ENCODE measurements around the gene MBD3L3. TPM values are rescaled to one million over a fixed set of nuclear protein-coding genes. Genes with fewer than 3 reads are reported as not detected.

MBD3L3 gene
- total and polyA plus RNA-seq, 2 experiments from 2014 or later, result not detected

GRCh38 chr19:7063764-7064418 is 5.4 kb upstream of the MBD3L3 start (continued):
- TF ChIP-seq, protein P1, sequence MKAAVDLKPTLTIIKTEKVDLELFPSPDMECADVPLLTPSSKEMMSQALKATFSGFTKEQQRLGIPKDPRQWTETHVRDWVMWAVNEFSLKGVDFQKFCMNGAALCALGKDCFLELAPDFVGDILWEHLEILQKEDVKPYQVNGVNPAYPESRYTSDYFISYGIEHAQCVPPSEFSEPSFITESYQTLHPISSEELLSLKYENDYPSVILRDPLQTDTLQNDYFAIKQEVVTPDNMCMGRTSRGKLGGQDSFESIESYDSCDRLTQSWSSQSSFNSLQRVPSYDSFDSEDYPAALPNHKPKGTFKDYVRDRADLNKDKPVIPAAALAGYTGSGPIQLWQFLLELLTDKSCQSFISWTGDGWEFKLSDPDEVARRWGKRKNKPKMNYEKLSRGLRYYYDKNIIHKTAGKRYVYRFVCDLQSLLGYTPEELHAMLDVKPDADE (IDR thresholded peaks at IDR 0.05), result no peak
- TF ChIP-seq NANOG (IDR thresholded peaks at IDR 0.05; ENCODE audit: borderline replicate concordance) (no peak), ZNF331 (CRISPR knock-in tag; IDR thresholded peaks at IDR 0.05; ENCODE audit: low read depth) (no peak)
- TF ChIP-seq, protein P2, sequence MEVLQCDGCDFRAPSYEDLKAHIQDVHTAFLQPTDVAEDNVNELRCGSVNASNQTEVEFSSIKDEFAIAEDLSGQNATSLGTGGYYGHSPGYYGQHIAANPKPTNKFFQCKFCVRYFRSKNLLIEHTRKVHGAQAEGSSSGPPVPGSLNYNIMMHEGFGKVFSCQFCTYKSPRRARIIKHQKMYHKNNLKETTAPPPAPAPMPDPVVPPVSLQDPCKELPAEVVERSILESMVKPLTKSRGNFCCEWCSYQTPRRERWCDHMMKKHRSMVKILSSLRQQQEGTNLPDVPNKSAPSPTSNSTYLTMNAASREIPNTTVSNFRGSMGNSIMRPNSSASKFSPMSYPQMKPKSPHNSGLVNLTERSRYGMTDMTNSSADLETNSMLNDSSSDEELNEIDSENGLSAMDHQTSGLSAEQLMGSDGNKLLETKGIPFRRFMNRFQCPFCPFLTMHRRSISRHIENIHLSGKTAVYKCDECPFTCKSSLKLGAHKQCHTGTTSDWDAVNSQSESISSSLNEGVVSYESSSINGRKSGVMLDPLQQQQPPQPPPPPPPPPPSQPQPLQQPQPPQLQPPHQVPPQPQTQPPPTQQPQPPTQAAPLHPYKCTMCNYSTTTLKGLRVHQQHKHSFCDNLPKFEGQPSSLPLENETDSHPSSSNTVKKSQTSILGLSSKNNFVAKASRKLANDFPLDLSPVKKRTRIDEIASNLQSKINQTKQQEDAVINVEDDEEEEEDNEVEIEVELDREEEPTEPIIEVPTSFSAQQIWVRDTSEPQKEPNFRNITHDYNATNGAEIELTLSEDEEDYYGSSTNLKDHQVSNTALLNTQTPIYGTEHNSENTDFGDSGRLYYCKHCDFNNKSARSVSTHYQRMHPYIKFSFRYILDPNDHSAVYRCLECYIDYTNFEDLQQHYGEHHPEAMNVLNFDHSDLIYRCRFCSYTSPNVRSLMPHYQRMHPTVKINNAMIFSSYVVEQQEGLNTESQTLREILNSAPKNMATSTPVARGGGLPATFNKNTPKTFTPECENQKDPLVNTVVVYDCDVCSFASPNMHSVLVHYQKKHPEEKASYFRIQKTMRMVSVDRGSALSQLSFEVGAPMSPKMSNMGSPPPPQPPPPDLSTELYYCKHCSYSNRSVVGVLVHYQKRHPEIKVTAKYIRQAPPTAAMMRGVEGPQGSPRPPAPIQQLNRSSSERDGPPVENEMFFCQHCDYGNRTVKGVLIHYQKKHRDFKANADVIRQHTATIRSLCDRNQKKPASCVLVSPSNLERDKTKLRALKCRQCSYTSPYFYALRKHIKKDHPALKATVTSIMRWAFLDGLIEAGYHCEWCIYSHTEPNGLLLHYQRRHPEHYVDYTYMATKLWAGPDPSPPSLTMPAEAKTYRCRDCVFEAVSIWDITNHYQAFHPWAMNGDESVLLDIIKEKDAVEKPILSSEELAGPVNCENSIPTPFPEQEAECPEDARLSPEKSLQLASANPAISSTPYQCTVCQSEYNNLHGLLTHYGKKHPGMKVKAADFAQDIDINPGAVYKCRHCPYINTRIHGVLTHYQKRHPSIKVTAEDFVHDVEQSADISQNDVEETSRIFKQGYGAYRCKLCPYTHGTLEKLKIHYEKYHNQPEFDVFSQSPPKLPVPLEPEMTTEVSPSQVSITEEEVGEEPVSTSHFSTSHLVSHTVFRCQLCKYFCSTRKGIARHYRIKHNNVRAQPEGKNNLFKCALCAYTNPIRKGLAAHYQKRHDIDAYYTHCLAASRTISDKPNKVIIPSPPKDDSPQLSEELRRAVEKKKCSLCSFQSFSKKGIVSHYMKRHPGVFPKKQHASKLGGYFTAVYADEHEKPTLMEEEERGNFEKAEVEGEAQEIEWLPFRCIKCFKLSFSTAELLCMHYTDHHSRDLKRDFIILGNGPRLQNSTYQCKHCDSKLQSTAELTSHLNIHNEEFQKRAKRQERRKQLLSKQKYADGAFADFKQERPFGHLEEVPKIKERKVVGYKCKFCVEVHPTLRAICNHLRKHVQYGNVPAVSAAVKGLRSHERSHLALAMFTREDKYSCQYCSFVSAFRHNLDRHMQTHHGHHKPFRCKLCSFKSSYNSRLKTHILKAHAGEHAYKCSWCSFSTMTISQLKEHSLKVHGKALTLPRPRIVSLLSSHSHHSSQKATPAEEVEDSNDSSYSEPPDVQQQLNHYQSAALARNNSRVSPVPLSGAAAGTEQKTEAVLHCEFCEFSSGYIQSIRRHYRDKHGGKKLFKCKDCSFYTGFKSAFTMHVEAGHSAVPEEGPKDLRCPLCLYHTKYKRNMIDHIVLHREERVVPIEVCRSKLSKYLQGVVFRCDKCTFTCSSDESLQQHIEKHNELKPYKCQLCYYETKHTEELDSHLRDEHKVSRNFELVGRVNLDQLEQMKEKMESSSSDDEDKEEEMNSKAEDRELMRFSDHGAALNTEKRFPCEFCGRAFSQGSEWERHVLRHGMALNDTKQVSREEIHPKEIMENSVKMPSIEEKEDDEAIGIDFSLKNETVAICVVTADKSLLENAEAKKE (CRISPR knock-in tag; IDR thresholded peaks at IDR 0.05), result no peak

- ATAC-seq, result no peak
- Histone ChIP-seq H3K79me2 (replicated peaks; ENCODE audit: insufficient read depth) (no peaks in the 10 kb centered on the region), H3K4me2 (no peak overlapping the region), H3K4me3 (no peak overlapping the region), H2AFZ (no peak overlapping the region), H3K36me3 (ENCODE audit: insufficient read depth) (no peaks in the 10 kb centered on the region), H3K27ac (ENCODE audit: low read depth) (no peak overlapping the region), H4K20me1 (replicated peaks; ENCODE audit: insufficient read depth) (no peaks in the 10 kb centered on the region), H3K4me1 (ENCODE audit: insufficient read depth) (no peaks in the 10 kb centered on the region), H3K9me2 (ENCODE audit: insufficient read depth) (no peaks in the 10 kb centered on the region), H3F3A (replicated peaks; ENCODE audit: low read depth) (no peaks in the 10 kb centered on the region; the same call in 1 of the 2 replicates), H3K27me3 (ENCODE audit: insufficient read depth) (no peaks in the 10 kb centered on the region)
- Mint-ChIP-seq H3K9me3 (peaks cover 34% of the 10 kb centered on the region), H3K4me3 (no peak overlapping the region), H3K27ac (no peak overlapping the region), H3K27me3 (ENCODE audit: insufficient read depth, low read depth, poor library complexity) (peaks cover 4% of the 10 kb centered on the region), H3K4me1 (no peaks in the 10 kb centered on the region), H3K36me3 (ENCODE audit: low read depth) (peaks cover 5% of the 10 kb centered on the region; the same call in 1 of the 3 replicates)
- DNase-seq (ENCODE audit: low spot score), result peak; percentile 4
- TF ChIP-seq POLR2AphosphoS5 (IDR thresholded peaks at IDR 0.05; ENCODE audit: low read depth) (no peak), CREB1 (CRISPR knock-in tag; IDR thresholded peaks at IDR 0.05; ENCODE audit: low read depth) (no peak), STAT1 (IDR thresholded peaks at IDR 0.05; ENCODE audit: unreplicated experiment) (no peak), REST (IDR thresholded peaks at IDR 0.05; ENCODE audit: unreplicated experiment) (no peak), EZH2phosphoT487 (IDR thresholded peaks at IDR 0.05; ENCODE audit: unreplicated experiment) (no peak), EZH2 (IDR thresholded peaks at IDR 0.05; ENCODE audit: low read depth, unreplicated experiment) (no peak), CTCF (conservative IDR thresholded peaks at IDR 0.05; ENCODE audit: low read depth in 2 of 2) (no peak)
- TF ChIP-seq, protein P1 (IDR thresholded peaks at IDR 0.05), result no peak
Observed at GRCh38 chr19:7063339-7063738, 4.9 kb upstream of the MBD3L3 start.
